ENCODE measurements around the gene ZMIZ1. TPM values are rescaled to one million over a fixed set of nuclear protein-coding genes. Genes with fewer than 3 reads are reported as not detected.
A peak's percentile ranks its signal among the peaks of the same experiment; 100 is the strongest.

ZMIZ1 gene
- polyA plus RNA-seq, 1 donor, result 40.1 TPM

DNA sequence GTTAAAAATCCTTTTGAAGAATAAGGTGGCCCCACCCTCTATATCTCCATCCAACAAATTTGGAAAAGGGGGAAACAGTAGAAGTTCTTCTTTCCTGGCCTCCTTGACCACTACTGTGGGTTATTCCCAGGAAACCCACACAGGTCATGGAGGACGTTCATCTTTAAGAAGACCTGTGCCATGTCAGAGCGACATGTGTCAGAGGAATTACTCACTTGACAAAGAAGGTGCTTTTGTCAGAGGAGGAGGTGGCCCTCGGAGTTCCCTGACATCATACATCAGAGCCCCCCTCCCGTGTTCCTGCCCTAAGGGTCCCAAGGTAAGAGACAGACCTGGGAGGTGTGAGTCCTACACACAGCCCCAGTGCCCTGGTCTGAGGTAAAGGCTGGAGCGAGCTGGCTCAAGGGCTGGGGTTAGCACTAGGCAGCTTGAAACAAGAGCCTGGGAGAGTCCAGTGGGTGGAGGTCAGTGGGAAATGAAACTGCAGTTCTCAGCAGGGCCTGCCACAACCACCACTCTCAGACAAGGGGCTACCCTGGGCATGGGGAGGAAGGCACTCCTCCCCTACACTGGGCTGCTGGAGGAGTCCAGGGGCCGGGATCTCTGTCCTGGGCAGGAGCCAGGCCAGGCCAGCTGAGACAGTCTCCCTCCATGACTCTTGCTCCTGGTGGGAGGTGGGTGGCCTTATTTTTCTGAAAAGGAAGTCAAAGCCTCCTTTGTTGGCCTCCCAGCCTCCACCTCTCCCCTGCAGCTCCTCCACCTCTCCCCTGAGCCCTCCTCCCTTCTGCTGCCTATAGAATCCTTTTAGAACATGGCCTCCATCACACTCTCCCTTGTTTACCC is 21.8 kb upstream of the ZMIZ1 start:
- H3K9me3 ChIP-seq (ENCODE audit: control insufficient read depth, low read depth, low read length), result no peaks in the 10 kb centered on the region
- no peak overlapping the region for H3K4me3 ChIP-seq (ENCODE audit: low read length)
- no CpG with 5 or more reads among the region's 6 CpGs for WGBS (ENCODE audit: insufficient coverage, low lambda C conversion rate)
- no peaks in the 10 kb centered on the region for H3K36me3 ChIP-seq (ENCODE audit: control insufficient read depth, insufficient read depth, low read length)
- H3K4me1 ChIP-seq (ENCODE audit: control insufficient read depth, insufficient read depth, low read length), result peaks cover 41% of the 10 kb centered on the region
- DNase-seq, result no peak
- no peak overlapping the region for H3K27ac ChIP-seq (ENCODE audit: low read length)
- no peaks in the 10 kb centered on the region for H3K27me3 ChIP-seq (ENCODE audit: control insufficient read depth, insufficient read depth, low read length)

DNA sequence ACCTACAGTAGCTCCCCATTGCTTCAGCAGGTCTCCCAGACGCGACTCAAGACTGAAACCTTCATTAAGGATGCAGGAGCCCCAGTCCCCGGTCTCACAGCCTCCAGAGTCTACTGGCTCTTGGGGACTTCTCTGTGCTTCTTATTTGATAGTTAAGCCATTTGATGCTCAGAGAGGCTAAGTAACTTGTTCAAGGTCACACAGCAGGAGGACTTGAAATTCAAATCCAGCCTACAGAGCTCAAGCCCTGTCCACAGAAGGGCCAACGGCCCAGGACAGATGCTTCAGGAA is 21.2 kb upstream of the ZMIZ1 start:
- 100% methylated on average over 1 of the region's 4 CpGs for WGBS (ENCODE audit: insufficient coverage, low lambda C conversion rate)
- Histone ChIP-seq H3K4me1 (ENCODE audit: control insufficient read depth, insufficient read depth, low read length) (peaks cover 41% of the 10 kb centered on the region), H3K27me3 (ENCODE audit: control insufficient read depth, insufficient read depth, low read length) (no peaks in the 10 kb centered on the region), H3K4me3 (ENCODE audit: low read length) (no peak overlapping the region), H3K36me3 (ENCODE audit: control insufficient read depth, insufficient read depth, low read length) (no peaks in the 10 kb centered on the region), H3K27ac (ENCODE audit: low read length) (no peak overlapping the region), H3K9me3 (ENCODE audit: control insufficient read depth, low read depth, low read length) (no peaks in the 10 kb centered on the region)
- no peak for DNase-seq

- Histone ChIP-seq H3K27me3 (ENCODE audit: control insufficient read depth, insufficient read depth, low read length) (no peaks in the 10 kb centered on the region), H3K36me3 (ENCODE audit: control insufficient read depth, insufficient read depth, low read length) (no peaks in the 10 kb centered on the region), H3K27ac (ENCODE audit: low read length) (no peak overlapping the region), H3K4me1 (ENCODE audit: control insufficient read depth, insufficient read depth, low read length) (peaks cover 41% of the 10 kb centered on the region), H3K4me3 (ENCODE audit: low read length) (no peak overlapping the region), H3K9me3 (ENCODE audit: control insufficient read depth, low read depth, low read length) (no peaks in the 10 kb centered on the region)
- DNase-seq, result peak in 1 of 2 donors; percentile 52
- no CpG with 5 or more reads among the region's 13 CpGs for WGBS (ENCODE audit: insufficient coverage, low lambda C conversion rate)
Observed at GRCh38 chr10:79047875-79048638, 20.7 kb upstream of the ZMIZ1 start.

GRCh38 chr10:79048639-79049550 is 19.9 kb upstream of the ZMIZ1 start:
- 100% methylated on average over 1 of the region's 14 CpGs for WGBS (ENCODE audit: insufficient coverage, low lambda C conversion rate)
- H3K27me3 ChIP-seq (ENCODE audit: control insufficient read depth, insufficient read depth, low read length), result no peaks in the 10 kb centered on the region
- H3K4me3 ChIP-seq (ENCODE audit: low read length), result no peak overlapping the region
- H3K4me1 ChIP-seq (ENCODE audit: control insufficient read depth, insufficient read depth, low read length), result peaks cover 42% of the 10 kb centered on the region
- peak in 1 of 2 donors; percentile 34 for DNase-seq
- no peak overlapping the region for H3K27ac ChIP-seq (ENCODE audit: low read length)
- no peaks in the 10 kb centered on the region for H3K9me3 ChIP-seq (ENCODE audit: control insufficient read depth, low read depth, low read length)
- no peaks in the 10 kb centered on the region for H3K36me3 ChIP-seq (ENCODE audit: control insufficient read depth, insufficient read depth, low read length)

DNA sequence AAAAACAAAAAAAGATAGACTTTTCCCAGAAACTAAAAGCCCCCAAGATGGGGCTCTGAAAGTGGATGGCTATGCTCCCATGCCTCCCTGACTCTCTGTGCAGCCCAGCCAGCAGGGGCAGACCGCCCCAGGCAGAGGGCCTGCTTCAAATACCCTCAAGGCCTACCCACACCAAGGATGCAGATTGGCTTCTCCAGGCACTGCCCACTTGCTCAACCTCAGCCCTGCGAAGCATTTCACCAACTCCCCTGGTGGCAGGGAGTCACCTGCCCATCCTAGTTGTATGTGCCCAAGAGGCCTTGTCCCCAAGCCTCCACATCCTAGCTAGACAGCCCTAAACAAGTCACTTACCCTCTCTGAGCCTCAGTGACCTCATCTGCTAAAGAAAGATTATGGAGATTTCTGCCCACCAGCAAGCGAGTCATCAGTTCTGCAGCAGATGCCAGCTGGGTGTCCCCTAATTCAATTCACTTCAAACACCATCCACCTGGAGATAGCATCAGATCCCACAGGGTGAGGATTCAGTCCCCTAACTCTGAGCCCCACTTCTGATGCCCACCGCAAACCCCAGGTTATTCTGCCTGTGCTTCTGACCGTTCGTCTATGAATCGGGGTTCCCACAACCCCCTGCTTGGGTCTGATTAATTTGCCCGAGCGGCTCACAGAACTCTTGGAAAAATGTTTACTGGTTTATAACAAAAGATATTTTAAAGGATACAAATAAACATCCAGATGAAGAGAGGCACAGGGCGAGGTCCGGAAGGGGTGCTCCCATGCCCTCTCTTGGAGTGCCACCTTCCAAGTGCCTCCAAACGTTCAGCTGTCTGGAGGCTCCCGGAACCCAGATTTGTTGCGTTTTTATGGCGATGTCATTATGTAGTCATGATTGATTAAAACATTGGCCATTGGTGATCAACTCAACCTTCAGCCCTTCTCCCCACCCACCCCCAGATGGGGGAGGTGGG is 18.6 kb upstream of the ZMIZ1 start:
- Histone ChIP-seq H3K27me3 (ENCODE audit: control insufficient read depth, insufficient read depth, low read length) (no peaks in the 10 kb centered on the region), H3K27ac (ENCODE audit: low read length) (no peak overlapping the region), H3K4me1 (ENCODE audit: control insufficient read depth, insufficient read depth, low read length) (peaks cover 49% of the 10 kb centered on the region), H3K36me3 (ENCODE audit: control insufficient read depth, insufficient read depth, low read length) (no peaks in the 10 kb centered on the region), H3K9me3 (ENCODE audit: control insufficient read depth, low read depth, low read length) (no peaks in the 10 kb centered on the region), H3K4me3 (ENCODE audit: low read length) (no peak overlapping the region)
- DNase-seq, result peak in 1 of 2 donors; percentile 8
- WGBS (ENCODE audit: insufficient coverage, low lambda C conversion rate), result no CpG with 5 or more reads among the region's 15 CpGs

DNA sequence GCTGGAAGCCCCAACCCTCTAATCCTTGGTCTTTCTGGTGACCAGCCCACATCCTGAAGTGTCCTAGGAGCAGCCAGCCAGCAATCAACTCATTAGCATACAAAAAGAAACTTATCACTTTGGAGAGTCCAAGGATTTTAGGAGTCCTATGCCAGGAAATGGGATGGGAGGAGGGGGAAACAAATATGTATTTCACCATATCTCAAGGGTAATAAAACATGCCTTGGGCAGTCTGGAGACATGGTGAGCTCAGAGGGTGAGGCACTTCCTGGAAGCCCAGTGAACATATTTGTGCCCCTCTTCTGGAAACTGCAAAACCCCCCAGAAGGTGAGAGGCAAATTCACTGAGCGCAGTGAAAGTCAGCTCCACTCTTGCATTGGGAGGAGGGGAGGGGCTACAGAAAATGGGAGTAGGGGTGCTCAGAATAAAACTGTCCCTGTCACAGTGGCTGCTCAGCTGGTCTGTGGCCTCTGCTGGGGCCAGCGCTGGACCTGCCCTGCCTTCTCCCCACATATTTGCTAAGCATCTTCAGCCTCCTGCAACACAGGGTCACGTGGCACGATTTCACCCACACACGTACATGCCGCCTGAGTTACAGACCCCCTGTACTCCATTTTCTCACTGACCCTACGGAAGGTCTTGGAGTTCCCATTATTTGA is 17.7 kb upstream of the ZMIZ1 start:
- no peaks in the 10 kb centered on the region for H3K27me3 ChIP-seq (ENCODE audit: control insufficient read depth, insufficient read depth, low read length)
- H3K4me3 ChIP-seq (ENCODE audit: low read length), result no peak overlapping the region
- H3K4me1 ChIP-seq (ENCODE audit: control insufficient read depth, insufficient read depth, low read length), result peaks cover 49% of the 10 kb centered on the region
- DNase-seq, result peak; percentile 64 to 85
- H3K27ac ChIP-seq (ENCODE audit: low read length), result peak overlapping the region; percentile 34
- WGBS (ENCODE audit: insufficient coverage, low lambda C conversion rate), result no CpG with 5 or more reads among the region's 7 CpGs
- H3K9me3 ChIP-seq (ENCODE audit: control insufficient read depth, low read depth, low read length), result no peaks in the 10 kb centered on the region
- no peaks in the 10 kb centered on the region for H3K36me3 ChIP-seq (ENCODE audit: control insufficient read depth, insufficient read depth, low read length)

DNA sequence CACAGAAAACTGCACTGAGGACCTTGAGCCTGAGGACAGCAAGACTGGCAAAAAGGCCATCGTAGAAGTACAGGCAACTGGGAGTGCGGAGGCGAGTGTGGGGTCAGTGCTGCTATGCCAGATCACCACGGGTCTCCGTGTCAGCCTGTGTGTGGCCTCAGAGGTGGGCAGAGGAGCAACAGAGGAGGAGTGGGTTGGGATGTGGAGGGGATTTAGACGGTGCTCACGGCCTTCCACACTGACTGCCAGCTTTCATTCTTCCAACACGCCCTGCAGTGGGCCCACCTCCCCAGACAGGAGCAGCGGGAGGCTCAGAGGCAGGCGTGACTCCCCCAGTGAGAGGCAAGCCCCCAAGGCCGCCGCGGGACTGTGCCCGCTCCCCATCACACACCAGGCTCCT is 17.0 kb upstream of the ZMIZ1 start:
- no peak for DNase-seq
- no CpG with 5 or more reads among the region's 14 CpGs for WGBS (ENCODE audit: insufficient coverage, low lambda C conversion rate)
- Histone ChIP-seq H3K27me3 (ENCODE audit: control insufficient read depth, insufficient read depth, low read length) (no peaks in the 10 kb centered on the region), H3K4me1 (ENCODE audit: control insufficient read depth, insufficient read depth, low read length) (peaks cover 52% of the 10 kb centered on the region), H3K27ac (ENCODE audit: low read length) (no peak overlapping the region), H3K4me3 (ENCODE audit: low read length) (no peak overlapping the region), H3K9me3 (ENCODE audit: control insufficient read depth, low read depth, low read length) (no peaks in the 10 kb centered on the region), H3K36me3 (ENCODE audit: control insufficient read depth, insufficient read depth, low read length) (no peaks in the 10 kb centered on the region)

GRCh38 chr10:79052291-79053080 is 16.3 kb upstream of the ZMIZ1 start:
- no peaks in the 10 kb centered on the region for H3K36me3 ChIP-seq (ENCODE audit: control insufficient read depth, insufficient read depth, low read length)
- H3K9me3 ChIP-seq (ENCODE audit: control insufficient read depth, low read depth, low read length), result no peaks in the 10 kb centered on the region
- H3K27ac ChIP-seq (ENCODE audit: low read length), result no peak overlapping the region
- peak in 1 of 2 donors; percentile 30 for DNase-seq
- no peaks in the 10 kb centered on the region for H3K27me3 ChIP-seq (ENCODE audit: control insufficient read depth, insufficient read depth, low read length)
- H3K4me1 ChIP-seq (ENCODE audit: control insufficient read depth, insufficient read depth, low read length), result peaks cover 58% of the 10 kb centered on the region
- WGBS (ENCODE audit: insufficient coverage, low lambda C conversion rate), result 79% methylated on average over 2 of the region's 12 CpGs
- no peak overlapping the region for H3K4me3 ChIP-seq (ENCODE audit: low read length)

DNA sequence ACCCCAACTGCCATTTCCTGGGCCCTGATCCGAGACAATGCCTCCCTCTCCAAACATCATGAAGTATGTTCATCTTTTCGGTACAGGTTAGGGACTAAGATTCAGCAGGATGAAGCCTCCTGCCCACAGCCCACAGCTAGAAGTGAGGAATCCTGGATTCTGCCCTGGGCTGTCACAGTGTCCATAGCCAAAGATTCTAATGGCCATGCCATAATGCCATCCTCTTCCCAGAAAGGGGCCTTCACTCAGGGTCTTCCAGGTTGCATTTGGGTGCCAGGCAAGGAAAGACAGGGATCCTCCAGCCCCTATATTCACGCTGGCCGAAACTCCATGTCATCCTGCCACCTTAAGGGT is 15.7 kb upstream of the ZMIZ1 start:
- WGBS (ENCODE audit: insufficient coverage, low lambda C conversion rate), result no CpG with 5 or more reads among the region's 4 CpGs
- H3K36me3 ChIP-seq (ENCODE audit: control insufficient read depth, insufficient read depth, low read length), result no peaks in the 10 kb centered on the region
- H3K27ac ChIP-seq (ENCODE audit: low read length), result no peak overlapping the region
- no peak overlapping the region for H3K4me3 ChIP-seq (ENCODE audit: low read length)
- H3K4me1 ChIP-seq (ENCODE audit: control insufficient read depth, insufficient read depth, low read length), result peaks cover 58% of the 10 kb centered on the region
- no peaks in the 10 kb centered on the region for H3K9me3 ChIP-seq (ENCODE audit: control insufficient read depth, low read depth, low read length)
- no peaks in the 10 kb centered on the region for H3K27me3 ChIP-seq (ENCODE audit: control insufficient read depth, insufficient read depth, low read length)
- DNase-seq, result no peak
